Esophagus squamous epithelium (tissue), 5 donors: ENCODE results near the gene TAS2R20. TPM values are rescaled to one million over a fixed set of nuclear protein-coding genes. Genes with fewer than 3 reads are reported as not detected.

Experiments
- DNase-seq: peaks from one replicate; lab custom pipeline; 2025; lab: John Stamatoyannopoulos, UW
- H3K27ac ChIP-seq, 4 donors: fragments of 200-600 bp; sonication (generic); one replicate each; pipeline ENCODE4 v1.5.1; 2016 to 2019; ENCODE audit warnings: mild to moderate bottlenecking in 1 of 4
- H3K27me3 ChIP-seq, 4 donors: fragments of 200-600 bp; sonication (generic); 1 replicate in 3 of 4; 2 replicates in 1 of 4; pipeline versions ENCODE4 v1.5.1 to v1.6.0; 2017 to 2021; ENCODE audit warnings: antibody characterized with exemption in 1 of 4
- H3K36me3 ChIP-seq, 3 donors: fragments of 200-600 bp; sonication (generic); one replicate each; pipeline ENCODE4 v1.5.1; 2016 to 2019
- H3K4me1 ChIP-seq, 3 donors: fragments of 200-600 bp; sonication (generic); one replicate each; pipeline ENCODE4 v1.5.1; 2017 to 2019
- H3K4me3 ChIP-seq, 4 donors: fragments of 200-600 bp; sonication (generic); 1 replicate in 3 of 4; 2 replicates in 1 of 4; pipeline ENCODE4 v1.5.1; 2016 to 2019; ENCODE audit warnings: mild to moderate bottlenecking in 2 of 4, moderate library complexity in 1 of 4
- H3K9me3 ChIP-seq, 3 donors: fragments of 200-600 bp; sonication (generic); one replicate each; pipeline ENCODE4 v1.5.1; 2016 to 2019
- POLR2A ChIP-seq, 4 donors: fragments of 450-650 bp; IDR thresholded peaks; one replicate each; pipeline ENCODE4 v1.6.1; 2017; ENCODE audit warnings: antibody characterized with exemption in 4 of 4, mild to moderate bottlenecking in 4 of 4, moderate library complexity in 3 of 4
- WGBS, 2 donors: methylation state at CpG; one replicate each; pipeline ENCODE4 v1.1.5; 2018; 5-methylcytosine and 5-hydroxymethylcytosine counted together
- intact Hi-C: fragments of 100-400 bp; cut with DNase I; formaldehyde crosslinking; loops from one replicate; pipeline ENCODE4 v1.15.0; 2022
- total RNA-seq, 4 donors: library from RNA; depleted of rRNA; stranded (reverse); fragments of >200 nt; gene quantifications; one replicate each; pipeline ENCODE4 v1.1.0, GENCODE V29; 2016
- TF ChIP-seq, protein P1 (sequence below), 6 experiments: fragments of 450-650 bp in 4 of 6; fragments of 200-600 bp in 2 of 6; sonication (generic) in 2 of 6; IDR thresholded peaks; one replicate each; pipeline ENCODE4 v1.5.1; 2016 to 2019; ENCODE audit warnings: antibody characterized with exemption in 6 of 6, mild to moderate bottlenecking in 4 of 6, moderate library complexity in 4 of 6
- donor health status: DM: yes; HTN: yes; CAD: no.

TAS2R20 gene
- total RNA-seq, 4 donors from 2014 or later = 1.2 to 2.3 TPM; not detected in 2

DNA sequence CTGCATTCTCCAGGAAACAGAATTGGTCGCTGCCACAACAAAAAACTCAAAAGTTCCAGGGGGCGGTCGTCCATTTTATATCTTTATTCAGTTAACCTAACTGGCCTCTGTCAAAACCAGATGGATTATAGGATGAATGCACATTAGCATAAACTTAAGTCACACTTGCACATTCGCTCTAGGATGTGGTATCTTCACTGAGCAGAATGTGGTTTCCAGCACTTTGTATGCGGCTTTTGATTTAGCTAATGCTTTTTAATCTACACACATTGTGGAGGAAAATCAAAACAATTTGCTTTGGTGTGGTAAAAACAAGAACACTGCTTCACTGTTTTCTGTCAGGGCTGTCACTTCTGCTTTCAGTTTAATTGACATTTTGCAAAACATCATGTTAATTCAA lies 15.9 kb downstream of the TAS2R20 start:
- Histone ChIP-seq H3K4me1 (no peaks in the 10 kb centered on the region), H3K27me3 (no peaks in the 10 kb centered on the region), H3K9me3 (no peaks in the 10 kb centered on the region), H3K27ac (no peak overlapping the region), H3K36me3 (no peaks in the 10 kb centered on the region), H3K4me3 (no peak overlapping the region)
- 87 to 88% methylated on average over 5 of the region's 5 CpGs for WGBS, 2 donors
- intact Hi-C loops = no loop called here
- TF ChIP-seq, protein P1, sequence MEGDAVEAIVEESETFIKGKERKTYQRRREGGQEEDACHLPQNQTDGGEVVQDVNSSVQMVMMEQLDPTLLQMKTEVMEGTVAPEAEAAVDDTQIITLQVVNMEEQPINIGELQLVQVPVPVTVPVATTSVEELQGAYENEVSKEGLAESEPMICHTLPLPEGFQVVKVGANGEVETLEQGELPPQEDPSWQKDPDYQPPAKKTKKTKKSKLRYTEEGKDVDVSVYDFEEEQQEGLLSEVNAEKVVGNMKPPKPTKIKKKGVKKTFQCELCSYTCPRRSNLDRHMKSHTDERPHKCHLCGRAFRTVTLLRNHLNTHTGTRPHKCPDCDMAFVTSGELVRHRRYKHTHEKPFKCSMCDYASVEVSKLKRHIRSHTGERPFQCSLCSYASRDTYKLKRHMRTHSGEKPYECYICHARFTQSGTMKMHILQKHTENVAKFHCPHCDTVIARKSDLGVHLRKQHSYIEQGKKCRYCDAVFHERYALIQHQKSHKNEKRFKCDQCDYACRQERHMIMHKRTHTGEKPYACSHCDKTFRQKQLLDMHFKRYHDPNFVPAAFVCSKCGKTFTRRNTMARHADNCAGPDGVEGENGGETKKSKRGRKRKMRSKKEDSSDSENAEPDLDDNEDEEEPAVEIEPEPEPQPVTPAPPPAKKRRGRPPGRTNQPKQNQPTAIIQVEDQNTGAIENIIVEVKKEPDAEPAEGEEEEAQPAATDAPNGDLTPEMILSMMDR (IDR thresholded peaks at IDR 0.05) = no peak
- no peak for TF ChIP-seq POLR2A (IDR thresholded peaks at IDR 0.05)
- DNase-seq = no peak

DNA sequence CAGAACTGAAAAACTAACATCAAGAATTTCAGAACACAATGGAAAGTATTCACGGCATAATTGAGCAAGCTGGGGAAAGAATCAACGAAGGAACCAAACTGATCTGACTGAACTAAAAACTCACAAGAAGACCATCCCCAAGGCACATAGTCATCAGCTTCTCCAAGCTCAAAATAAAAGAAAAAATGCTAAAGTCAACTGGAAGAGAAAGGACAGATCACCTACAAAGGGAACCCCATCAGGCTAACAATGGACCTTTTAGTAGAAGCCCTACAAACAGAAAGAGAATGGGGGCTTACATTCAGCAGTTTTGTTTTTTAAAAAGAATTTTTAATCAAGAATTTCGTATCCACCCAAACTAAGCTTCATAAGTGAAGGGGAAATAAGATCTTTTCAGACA lies 23.1 kb downstream of the TAS2R20 start:
- no peaks in the 10 kb centered on the region for H3K36me3 ChIP-seq
- no peaks in the 10 kb centered on the region for H3K9me3 ChIP-seq
- DNase-seq = no peak
- no peaks in the 10 kb centered on the region for H3K27me3 ChIP-seq
- intact Hi-C loops = no loop called here
- H3K4me1 ChIP-seq = no peaks in the 10 kb centered on the region
- no peak for TF ChIP-seq POLR2A (IDR thresholded peaks at IDR 0.05)
- TF ChIP-seq, protein P1 (IDR thresholded peaks at IDR 0.05) = no peak
- 83 to 89% methylated on average over 3 of the region's 3 CpGs for WGBS, 2 donors
- no peak overlapping the region for H3K4me3 ChIP-seq
- H3K27ac ChIP-seq = no peak overlapping the region

DNA sequence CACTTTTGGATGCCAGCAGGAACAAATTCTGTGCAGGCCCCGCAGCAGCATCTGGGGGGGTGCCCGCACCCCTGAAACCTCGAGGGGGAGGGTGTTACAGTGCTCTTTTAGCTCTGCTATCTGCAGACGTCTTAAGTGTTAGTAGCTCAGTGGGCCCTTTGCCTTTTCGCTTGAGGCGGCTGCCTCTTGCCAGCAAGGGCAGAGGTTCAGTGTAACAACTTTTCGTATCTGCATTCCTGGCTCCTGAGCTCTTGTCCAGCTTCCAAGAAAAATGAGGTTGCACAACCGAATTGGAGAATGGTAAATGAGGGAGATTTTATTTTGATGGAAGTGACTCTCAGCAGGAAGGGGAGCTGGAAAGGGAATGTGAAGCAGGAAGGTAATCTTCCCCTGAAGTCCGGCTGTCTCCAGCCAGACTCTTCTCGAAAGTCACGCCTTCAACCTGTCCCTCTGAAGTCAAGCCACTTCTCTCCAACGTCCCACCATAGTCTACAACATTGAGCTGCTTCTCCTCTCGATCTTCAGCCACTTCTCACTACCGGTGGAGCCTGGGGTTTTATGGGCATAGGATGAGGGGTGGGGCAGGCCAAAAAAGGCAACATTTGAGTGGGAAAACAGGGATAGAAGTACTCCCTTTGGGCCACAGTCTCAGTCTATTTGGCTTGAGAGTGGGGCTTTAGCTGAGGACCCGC lies 29.2 kb downstream of the TAS2R20 start:
- H3K4me1 ChIP-seq = peaks cover 0 to 10% (median 0%) of the 10 kb centered on the region in 3 donors
- no peak for TF ChIP-seq POLR2A (IDR thresholded peaks at IDR 0.05)
- TF ChIP-seq, protein P1 (IDR thresholded peaks at IDR 0.05) = no peak
- H3K36me3 ChIP-seq = no peaks in the 10 kb centered on the region
- DNase-seq = no peak
- 47 to 70% methylated on average over 11 to 15 of the region's 15 CpGs for WGBS, 2 donors
- H3K4me3 ChIP-seq = no peak overlapping the region
- H3K27me3 ChIP-seq = no peaks in the 10 kb centered on the region
- H3K9me3 ChIP-seq = no peaks in the 10 kb centered on the region
- intact Hi-C loops = no loop called here
- H3K27ac ChIP-seq = no peak overlapping the region

DNA sequence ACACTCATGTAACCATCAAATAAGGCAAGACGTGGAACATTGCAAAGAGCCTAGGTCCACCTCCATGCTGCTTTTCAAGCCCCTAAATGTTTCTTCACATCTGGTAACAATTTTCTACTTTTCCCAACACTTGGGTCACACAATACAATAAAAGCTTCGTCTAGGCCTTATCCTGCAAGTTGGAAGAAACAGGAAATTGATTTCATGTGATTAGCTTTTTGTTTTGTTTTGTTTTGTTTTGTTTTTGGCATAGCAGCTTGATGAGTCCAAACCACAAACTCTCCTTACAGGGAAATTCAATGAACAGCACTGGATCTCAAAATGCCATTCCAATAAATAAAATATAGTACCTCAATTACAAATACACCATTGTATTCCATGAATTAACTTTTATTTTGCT lies 30.7 kb downstream of the TAS2R20 start:
- 50 to 65% methylated on average over 2 of the region's 2 CpGs for WGBS, 2 donors

DNA sequence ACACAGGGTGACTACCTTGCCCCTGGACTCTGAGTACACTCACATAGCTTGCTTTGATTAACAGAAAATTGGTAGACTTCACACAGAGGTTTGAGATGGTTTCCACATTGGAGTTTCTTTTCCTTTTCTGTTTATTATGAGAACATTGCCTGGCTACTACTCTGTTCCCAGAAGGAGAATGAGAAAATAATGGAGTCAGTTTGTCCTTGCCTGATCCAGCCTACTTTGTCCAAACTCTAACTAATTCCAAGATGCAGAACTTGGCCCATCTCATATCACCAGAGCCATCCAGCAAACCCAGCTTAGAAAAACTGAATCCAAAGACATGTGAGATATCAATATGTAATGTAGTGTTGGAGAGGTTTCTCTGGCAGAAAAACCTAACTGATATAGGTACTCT lies 31.8 kb downstream of the TAS2R20 start:
- Histone ChIP-seq H3K9me3 (no peaks in the 10 kb centered on the region), H3K27ac (no peak overlapping the region), H3K4me3 (no peak overlapping the region), H3K4me1 (peaks cover 0 to 10% (median 0%) of the 10 kb centered on the region in 3 donors), H3K27me3 (no peaks in the 10 kb centered on the region), H3K36me3 (no peaks in the 10 kb centered on the region)
- intact Hi-C loops = no loop called here
- TF ChIP-seq POLR2A (IDR thresholded peaks at IDR 0.05) = no peak
- TF ChIP-seq, protein P1 (IDR thresholded peaks at IDR 0.05) = no peak
- DNase-seq = no peak

More for the DNA sequence above, 30.7 kb downstream of the TAS2R20 start:
- peaks cover 0 to 10% (median 0%) of the 10 kb centered on the region in 3 donors for H3K4me1 ChIP-seq
- H3K36me3 ChIP-seq = no peaks in the 10 kb centered on the region
- H3K27ac ChIP-seq = no peak overlapping the region
- TF ChIP-seq POLR2A (IDR thresholded peaks at IDR 0.05) = no peak
- TF ChIP-seq, protein P1 (IDR thresholded peaks at IDR 0.05) = no peak
- intact Hi-C loops = no loop called here
- no peak for DNase-seq
- H3K4me3 ChIP-seq = no peak overlapping the region
- H3K9me3 ChIP-seq = no peaks in the 10 kb centered on the region
- no peaks in the 10 kb centered on the region for H3K27me3 ChIP-seq
